GM10847 (cell line): ENCODE measurements around the gene RBM33.

ENCODE experiments used
- POLR2A ChIP-seq: IDR thresholded peaks from 2 replicates; pipeline ENCODE4 v1.6.1; 2011; ENCODE audit not compliant: insufficient read length; ENCODE audit errors: extremely low read depth

The RBM33 gene

GRCh38 chr7:155803418-155804376, 159.2 kb downstream of the RBM33 start:
- no peak for TF ChIP-seq POLR2A

GRCh38 chr7:155804431-155804831, 160.0 kb downstream of the RBM33 start:
- TF ChIP-seq POLR2A: no peak

GRCh38 chr7:155804897-155805825, 160.7 kb downstream of the RBM33 start:
- no peak for TF ChIP-seq POLR2A

- no peak for TF ChIP-seq POLR2A
These were observed 161.3 kb downstream of the RBM33 start for GRCh38 chr7:155805826-155806095.

DNA sequence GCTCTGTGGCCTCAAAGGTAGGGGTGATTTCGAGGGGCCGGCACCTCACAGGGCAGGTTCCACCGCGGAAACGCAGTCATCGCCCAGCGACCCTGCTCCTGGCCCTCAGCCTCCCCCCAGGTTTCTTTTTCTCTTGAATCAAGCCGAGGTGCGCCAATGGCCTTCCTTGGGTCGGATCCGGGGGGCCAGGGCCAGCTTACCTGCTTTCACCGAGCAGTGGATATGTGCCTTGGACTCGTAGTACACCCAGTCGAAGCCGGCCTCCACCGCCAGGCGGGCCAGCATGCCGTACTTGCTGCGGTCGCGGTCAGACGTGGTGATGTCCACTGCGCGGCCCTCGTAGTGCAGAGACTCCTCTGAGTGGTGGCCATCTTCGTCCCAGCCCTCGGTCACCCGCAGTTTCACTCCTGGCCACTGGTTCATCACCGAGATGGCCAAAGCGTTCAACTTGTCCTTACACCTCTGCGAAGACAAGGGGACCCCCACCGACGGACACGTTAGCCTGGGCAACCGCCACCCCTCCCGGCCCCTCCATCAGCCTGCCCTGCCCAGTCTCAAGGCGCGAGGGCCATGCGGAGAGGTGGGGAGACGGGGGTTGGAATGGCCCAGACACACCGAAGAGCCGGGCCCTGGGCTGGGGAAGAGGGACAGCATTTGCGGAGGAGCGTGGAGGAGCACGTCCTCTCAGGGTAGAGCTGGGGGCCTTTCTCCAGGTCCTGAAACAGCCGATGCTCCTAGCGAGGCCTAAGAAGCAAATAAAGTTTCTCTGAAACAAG, 161.8 kb downstream of the RBM33 start:
- TF ChIP-seq POLR2A: no peak

DNA sequence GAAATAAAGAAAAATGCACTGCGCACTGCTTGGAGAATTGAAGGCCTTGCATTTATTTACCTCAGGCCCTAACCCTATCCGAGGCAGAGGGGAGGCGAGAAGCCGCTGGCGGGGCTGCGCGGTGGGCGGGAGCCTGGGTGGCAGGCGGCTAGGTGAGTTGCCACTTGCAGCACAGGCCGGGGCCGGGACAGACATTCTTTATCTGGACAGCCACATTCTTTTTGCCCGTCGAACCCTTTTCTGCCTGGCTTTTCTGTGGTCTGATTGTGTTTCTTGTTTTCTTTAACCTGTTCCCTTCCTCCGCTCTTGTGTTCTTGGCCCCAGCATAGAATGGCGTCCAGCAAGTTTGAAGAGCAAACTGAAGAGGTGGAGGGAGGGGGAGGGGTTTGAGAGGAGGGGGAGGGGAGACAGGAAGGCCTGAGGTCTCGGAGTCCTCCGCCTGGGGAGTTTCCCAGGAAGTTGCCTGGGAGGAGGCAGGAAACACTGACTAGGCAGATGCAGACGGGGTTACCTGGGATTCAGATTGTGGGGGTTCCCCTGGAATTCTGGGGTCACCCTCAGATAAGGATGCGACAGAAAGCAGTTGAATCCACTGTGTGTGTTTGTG, 162.7 kb downstream of the RBM33 start:
- no peak for TF ChIP-seq POLR2A

GRCh38 chr7:155807789-155808548, 163.5 kb downstream of the RBM33 start:
- TF ChIP-seq POLR2A: no peak

DNA sequence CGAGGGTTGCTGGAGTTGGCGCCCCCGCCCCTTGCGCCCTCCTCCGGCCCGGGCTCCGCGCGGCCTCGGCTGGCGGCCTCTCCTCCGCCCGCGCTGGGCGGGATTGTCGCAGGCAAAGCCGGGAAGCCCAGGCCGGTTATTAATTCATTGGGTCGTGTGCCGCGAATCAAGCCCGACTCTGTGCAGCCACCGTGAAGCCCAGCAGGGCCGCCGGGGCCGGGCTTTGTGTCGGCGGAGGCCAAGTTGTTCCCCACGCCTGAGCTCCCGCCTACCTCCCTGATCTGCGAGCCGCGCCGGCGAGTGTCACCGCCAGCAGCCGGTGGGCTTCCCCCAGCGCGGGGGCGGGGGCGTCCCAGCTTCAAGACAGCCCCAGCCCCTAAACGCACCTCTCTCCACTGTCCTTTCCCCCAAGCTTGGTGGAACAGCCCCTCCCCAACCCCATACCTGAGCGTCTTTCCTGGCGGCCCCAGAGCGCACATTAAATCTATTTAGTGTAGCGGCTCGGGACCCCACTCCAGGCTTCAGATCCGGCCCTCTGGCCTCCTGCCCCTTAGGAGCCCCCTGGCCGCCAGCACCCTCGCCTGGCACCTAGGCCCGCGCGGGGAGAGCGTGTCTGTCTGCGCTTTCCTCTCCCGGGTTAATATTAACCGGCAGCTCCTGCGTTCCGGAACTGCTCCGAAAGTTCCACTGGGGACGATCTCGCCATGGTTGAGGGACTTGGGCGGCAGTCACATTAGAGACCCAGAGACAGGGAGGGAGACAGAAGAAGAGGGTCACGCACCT, 164.3 kb downstream of the RBM33 start:
- TF ChIP-seq POLR2A: no peak

DNA sequence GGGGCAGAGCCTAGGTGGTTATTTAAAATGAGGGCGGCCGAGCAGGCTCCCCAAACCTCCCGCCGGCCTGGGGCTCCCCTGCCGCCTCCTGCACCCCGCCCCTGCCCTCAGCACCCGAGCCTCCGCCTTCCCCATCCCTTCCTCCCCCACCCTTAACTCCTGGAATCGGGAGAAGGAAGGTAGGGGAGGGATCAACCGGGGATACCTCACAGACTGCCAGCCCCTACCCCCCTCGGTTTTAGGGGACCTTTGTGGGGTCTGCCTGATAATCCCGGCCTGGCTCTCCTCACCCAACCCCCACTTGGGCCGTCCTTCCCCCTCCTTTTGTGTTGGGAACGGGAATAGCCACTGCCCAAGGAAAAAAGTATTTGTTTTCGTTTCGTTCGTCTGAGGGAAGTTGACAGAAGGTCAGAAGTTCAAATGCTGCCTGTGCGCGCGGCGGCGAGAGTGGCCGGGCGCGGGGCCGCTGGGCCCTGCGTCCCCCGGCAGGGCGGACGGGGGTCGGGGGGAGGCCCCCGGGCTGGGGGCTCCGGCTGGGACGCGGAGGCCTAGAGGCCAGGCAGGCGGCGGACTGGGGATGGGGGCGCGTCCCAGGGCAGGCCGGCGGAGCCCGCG, 165.0 kb downstream of the RBM33 start:
- no peak for TF ChIP-seq POLR2A

GRCh38 chr7:155809947-155810769, 165.7 kb downstream of the RBM33 start:
- no peak for TF ChIP-seq POLR2A

- no peak for TF ChIP-seq POLR2A
These were observed 166.5 kb downstream of the RBM33 start for GRCh38 chr7:155810770-155811559.
